Measurements from ENCODE around the gene SFXN2.

- TF ChIP-seq POLR2A (IDR thresholded peaks at IDR 0.05) (no peak), EP300 (IDR thresholded peaks at IDR 0.05) (no peak), CTCF (IDR thresholded peaks at IDR 0.05) (no peak)
Measured at GRCh38 chr10:102791754-102792395, 77.4 kb downstream of the SFXN2 start.

Data from ovary (tissue), 3 donors.